HG03025 (cell line): ENCODE measurements around the gene SDK1.

ENCODE experiments used
- ATAC-seq: cut with Tn5 transposase; IDR thresholded peaks from one replicate; pipeline ENCODE4 v1.9.1; 2021; ENCODE audit warnings: mild to moderate bottlenecking, moderate library complexity; ENCODE audit not compliant: unreplicated experiment, low FRiP score

The SDK1 gene

GRCh38 chr7:3504384-3504783, 203.3 kb downstream of the SDK1 start:
- no peak for ATAC-seq

- no peak for ATAC-seq
Measured at GRCh38 chr7:3510101-3511020, 209.3 kb downstream of the SDK1 start.

- no peak for ATAC-seq
Measured at GRCh38 chr7:3517344-3517743, 216.3 kb downstream of the SDK1 start.

- ATAC-seq: no peak
Measured at GRCh38 chr7:3518546-3518945, 217.5 kb downstream of the SDK1 start.

GRCh38 chr7:3520206-3520605, 219.2 kb downstream of the SDK1 start:
- ATAC-seq: no peak

GRCh38 chr7:3527496-3528124, 226.6 kb downstream of the SDK1 start:
- no peak for ATAC-seq

- no peak for ATAC-seq
Measured at GRCh38 chr7:3533040-3533439, 232.0 kb downstream of the SDK1 start.

- ATAC-seq: no peak
Measured at GRCh38 chr7:3537210-3537875, 236.3 kb downstream of the SDK1 start.

- ATAC-seq: no peak
Measured at GRCh38 chr7:3538041-3538440, 237.0 kb downstream of the SDK1 start.

GRCh38 chr7:3540456-3541220, 239.6 kb downstream of the SDK1 start:
- no peak for ATAC-seq

GRCh38 chr7:3544202-3544601, 243.2 kb downstream of the SDK1 start:
- no peak for ATAC-seq

- no peak for ATAC-seq
Measured at GRCh38 chr7:3548815-3549214, 247.8 kb downstream of the SDK1 start.

GRCh38 chr7:3549601-3550000, 248.5 kb downstream of the SDK1 start:
- ATAC-seq: no peak

GRCh38 chr7:3551536-3551935, 250.5 kb downstream of the SDK1 start:
- no peak for ATAC-seq

- no peak for ATAC-seq
Measured at GRCh38 chr7:3552499-3552898, 251.4 kb downstream of the SDK1 start.

GRCh38 chr7:3558400-3558799, 257.3 kb downstream of the SDK1 start:
- no peak for ATAC-seq

- no peak for ATAC-seq
Measured at GRCh38 chr7:3559278-3559677, 258.2 kb downstream of the SDK1 start.

- ATAC-seq: no peak
Measured at GRCh38 chr7:3560495-3560894, 259.4 kb downstream of the SDK1 start.

- no peak for ATAC-seq
Measured at GRCh38 chr7:3561932-3562331, 260.9 kb downstream of the SDK1 start.

GRCh38 chr7:3564231-3564630, 263.2 kb downstream of the SDK1 start:
- ATAC-seq: no peak

- no peak for ATAC-seq
Measured at GRCh38 chr7:3568516-3568915, 267.5 kb downstream of the SDK1 start.
